Measurements from ENCODE around the gene KHK. TPM values are rescaled to one million over a fixed set of nuclear protein-coding genes. Genes with fewer than 3 reads are reported as not detected.

The KHK gene
- total RNA-seq, 1 donor from 2014 or later = 0.85 TPM

DNA sequence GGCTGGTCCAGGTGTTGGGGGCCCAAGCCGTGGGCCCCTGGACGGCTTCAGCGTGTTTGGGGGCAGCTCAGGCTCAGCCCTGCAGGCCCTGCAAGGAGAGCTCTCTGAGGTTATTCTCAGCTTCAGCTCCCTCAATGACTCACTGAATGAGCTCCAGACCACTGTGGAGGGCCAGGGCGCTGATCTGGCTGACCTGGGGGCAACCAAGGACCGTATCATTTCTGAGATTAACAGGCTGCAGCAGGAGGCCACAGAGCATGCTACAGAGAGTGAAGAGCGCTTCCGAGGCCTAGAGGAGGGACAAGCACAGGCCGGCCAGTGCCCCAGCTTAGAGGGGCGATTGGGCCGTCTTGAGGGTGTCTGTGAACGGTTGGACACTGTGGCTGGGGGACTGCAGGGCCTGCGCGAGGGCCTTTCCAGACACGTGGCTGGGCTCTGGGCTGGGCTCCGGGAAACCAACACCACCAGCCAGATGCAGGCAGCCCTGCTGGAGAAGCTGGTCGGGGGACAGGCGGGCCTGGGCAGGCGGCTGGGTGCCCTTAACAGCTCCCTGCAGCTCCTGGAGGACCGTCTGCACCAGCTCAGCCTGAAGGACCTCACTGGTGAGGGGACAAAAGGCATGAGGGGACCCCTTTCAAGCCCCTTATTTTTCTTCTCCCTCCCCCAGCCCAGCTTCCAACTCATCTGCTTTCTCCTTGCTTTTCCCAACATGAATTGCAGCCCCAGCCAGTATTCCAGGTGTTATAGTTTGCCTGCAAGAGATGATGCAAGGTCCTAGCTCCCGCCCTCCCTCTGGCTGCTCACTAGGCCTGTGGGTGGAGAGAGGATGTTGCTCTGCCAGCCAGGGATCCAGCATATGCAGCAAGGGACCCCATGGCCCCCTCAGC, 2.9 kb upstream of the KHK start:
- Histone ChIP-seq H3K27ac (no peak overlapping the region), H3K36me3 (peaks cover 11 to 18% of the 10 kb centered on the region in 2 donors), H3K4me3 (no peak overlapping the region), H3K4me1 (peaks cover 15 to 38% of the 10 kb centered on the region in 2 donors), H3K9me3 (no peaks in the 10 kb centered on the region), H3K27me3 (no peaks in the 10 kb centered on the region)
- TF ChIP-seq, protein P1, sequence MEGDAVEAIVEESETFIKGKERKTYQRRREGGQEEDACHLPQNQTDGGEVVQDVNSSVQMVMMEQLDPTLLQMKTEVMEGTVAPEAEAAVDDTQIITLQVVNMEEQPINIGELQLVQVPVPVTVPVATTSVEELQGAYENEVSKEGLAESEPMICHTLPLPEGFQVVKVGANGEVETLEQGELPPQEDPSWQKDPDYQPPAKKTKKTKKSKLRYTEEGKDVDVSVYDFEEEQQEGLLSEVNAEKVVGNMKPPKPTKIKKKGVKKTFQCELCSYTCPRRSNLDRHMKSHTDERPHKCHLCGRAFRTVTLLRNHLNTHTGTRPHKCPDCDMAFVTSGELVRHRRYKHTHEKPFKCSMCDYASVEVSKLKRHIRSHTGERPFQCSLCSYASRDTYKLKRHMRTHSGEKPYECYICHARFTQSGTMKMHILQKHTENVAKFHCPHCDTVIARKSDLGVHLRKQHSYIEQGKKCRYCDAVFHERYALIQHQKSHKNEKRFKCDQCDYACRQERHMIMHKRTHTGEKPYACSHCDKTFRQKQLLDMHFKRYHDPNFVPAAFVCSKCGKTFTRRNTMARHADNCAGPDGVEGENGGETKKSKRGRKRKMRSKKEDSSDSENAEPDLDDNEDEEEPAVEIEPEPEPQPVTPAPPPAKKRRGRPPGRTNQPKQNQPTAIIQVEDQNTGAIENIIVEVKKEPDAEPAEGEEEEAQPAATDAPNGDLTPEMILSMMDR (IDR thresholded peaks at IDR 0.05) = no peak
- intact Hi-C loops (cut with DNase I) = no loop called here
- DNase-seq (ENCODE audit: low spot score in 2 of 2) = no peak

DNA sequence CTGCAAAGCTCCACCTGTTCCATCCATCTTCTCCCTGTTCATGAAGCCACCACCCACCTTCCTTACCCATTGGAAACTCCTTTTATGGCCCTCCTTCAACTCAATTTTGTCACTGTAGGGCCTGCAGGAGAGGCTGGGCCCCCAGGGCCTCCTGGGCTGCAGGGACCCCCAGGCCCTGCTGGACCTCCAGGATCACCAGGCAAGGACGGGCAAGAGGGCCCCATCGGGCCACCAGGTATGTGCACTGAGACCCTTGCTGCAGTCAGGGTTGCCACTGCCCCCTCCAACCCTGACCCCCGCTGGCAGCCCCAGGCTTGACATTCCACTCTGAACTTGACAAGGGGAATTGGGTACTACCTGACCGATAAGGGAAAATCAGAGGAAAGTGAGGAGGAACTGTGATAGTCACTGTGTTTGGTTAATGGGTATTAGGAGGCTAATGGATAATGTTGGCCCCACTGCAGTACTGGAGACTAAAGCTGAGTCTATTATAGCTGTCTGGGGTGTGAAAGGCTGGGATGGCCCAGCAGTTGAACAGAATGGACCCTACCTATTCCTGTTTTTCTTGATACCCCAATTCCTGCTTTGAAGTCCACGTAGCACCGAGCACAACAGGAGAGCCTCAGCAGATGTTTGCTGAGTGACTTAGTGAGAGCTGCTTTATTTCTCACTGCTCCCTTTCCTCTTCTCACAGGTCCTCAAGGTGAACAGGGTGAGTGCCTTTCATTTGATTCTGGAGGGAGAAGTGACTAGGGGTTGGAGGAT, 2.1 kb upstream of the KHK start:
- no peaks in the 10 kb centered on the region for H3K9me3 ChIP-seq
- no peak for DNase-seq (ENCODE audit: low spot score in 2 of 2)
- peak overlapping the region; percentile 81 to 87 for H3K27ac ChIP-seq
- intact Hi-C loops (cut with DNase I) = loop anchor here (1.0 to 5.0 kb wide), 2 partner anchors 48 to 123 kb away; partner anchors contain the start of gene PREB
- TF ChIP-seq, protein P1 (IDR thresholded peaks at IDR 0.05) = no peak
- H3K4me1 ChIP-seq = peaks cover 15 to 38% of the 10 kb centered on the region in 2 donors
- peaks cover 11 to 18% of the 10 kb centered on the region in 2 donors for H3K36me3 ChIP-seq
- H3K27me3 ChIP-seq = no peaks in the 10 kb centered on the region
- no peak overlapping the region for H3K4me3 ChIP-seq

DNA sequence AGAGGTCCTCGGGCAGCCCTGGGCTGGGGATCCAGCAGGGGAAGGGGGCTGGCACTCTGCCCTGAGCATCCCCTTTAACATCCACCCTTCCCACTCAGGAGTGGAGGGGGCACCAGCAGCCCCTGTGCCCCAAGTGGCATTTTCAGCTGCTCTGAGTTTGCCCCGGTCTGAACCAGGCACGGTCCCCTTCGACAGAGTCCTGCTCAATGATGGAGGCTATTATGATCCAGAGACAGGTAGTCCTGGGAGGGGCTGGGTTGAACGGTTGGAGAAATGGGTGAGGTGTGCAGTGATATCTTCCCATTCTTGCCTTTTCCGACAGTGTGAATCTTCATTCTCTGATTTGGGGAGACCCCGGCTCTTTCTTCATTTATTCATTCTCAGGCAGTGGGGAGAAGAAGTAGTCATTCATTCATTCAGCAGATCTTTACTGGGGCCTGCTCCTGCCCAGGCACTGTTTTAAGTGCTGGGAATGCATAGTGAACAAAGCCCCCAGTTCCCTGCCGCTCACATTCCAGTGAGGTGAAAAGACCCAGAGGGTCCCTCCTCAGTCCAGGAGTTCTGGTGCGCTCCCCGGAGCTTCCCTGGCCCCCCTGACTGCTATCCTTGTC, 1.4 kb upstream of the KHK start:
- intact Hi-C loops (cut with DNase I) = loop anchor here (1.0 to 5.0 kb wide), 2 partner anchors 47 to 124 kb away; partner anchors contain the start of gene PREB
- no peak for DNase-seq (ENCODE audit: low spot score in 2 of 2)
- TF ChIP-seq, protein P1 (IDR thresholded peaks at IDR 0.05) = no peak
- H3K4me3 ChIP-seq = peak overlapping the region; percentile 61 to 66
- H3K9me3 ChIP-seq = no peaks in the 10 kb centered on the region
- H3K4me1 ChIP-seq = peaks cover 15 to 36% of the 10 kb centered on the region in 2 donors
- no peaks in the 10 kb centered on the region for H3K27me3 ChIP-seq
- H3K27ac ChIP-seq = peak overlapping the region; percentile 81 to 87
- peaks cover 11 to 18% of the 10 kb centered on the region in 2 donors for H3K36me3 ChIP-seq

DNA sequence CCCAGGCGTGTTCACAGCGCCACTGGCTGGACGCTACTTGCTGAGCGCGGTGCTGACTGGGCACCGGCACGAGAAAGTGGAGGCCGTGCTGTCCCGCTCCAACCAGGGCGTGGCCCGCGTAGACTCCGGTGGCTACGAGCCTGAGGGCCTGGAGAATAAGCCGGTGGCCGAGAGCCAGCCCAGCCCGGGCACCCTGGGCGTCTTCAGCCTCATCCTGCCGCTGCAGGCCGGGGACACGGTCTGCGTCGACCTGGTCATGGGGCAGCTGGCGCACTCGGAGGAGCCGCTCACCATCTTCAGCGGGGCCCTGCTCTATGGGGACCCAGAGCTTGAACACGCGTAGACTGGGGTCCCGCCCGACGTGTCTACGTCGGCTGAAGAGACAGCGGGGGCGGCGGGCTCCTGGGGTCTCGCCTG, 891 bp upstream of the KHK start:
- no peaks in the 10 kb centered on the region for H3K27me3 ChIP-seq
- DNase-seq (ENCODE audit: low spot score in 2 of 2) = peak; percentile 53 to 89
- peaks cover 12 to 31% of the 10 kb centered on the region in 2 donors for H3K4me1 ChIP-seq
- intact Hi-C loops (cut with DNase I) = loop anchor here (1.0 to 5.0 kb wide), 6 partner anchors 14 to 127 kb away; partner anchors contain the start of genes ATRAID, OST4, PREB and SLC5A6
- no peaks in the 10 kb centered on the region for H3K9me3 ChIP-seq
- TF ChIP-seq, protein P1 (IDR thresholded peaks at IDR 0.05) = peak; percentile 42 to 81 (median 48)
- H3K36me3 ChIP-seq = peaks cover 11 to 18% of the 10 kb centered on the region in 2 donors
- H3K27ac ChIP-seq = peak overlapping the region; percentile 81 to 87
- peak overlapping the region; percentile 61 to 66 for H3K4me3 ChIP-seq

DNA sequence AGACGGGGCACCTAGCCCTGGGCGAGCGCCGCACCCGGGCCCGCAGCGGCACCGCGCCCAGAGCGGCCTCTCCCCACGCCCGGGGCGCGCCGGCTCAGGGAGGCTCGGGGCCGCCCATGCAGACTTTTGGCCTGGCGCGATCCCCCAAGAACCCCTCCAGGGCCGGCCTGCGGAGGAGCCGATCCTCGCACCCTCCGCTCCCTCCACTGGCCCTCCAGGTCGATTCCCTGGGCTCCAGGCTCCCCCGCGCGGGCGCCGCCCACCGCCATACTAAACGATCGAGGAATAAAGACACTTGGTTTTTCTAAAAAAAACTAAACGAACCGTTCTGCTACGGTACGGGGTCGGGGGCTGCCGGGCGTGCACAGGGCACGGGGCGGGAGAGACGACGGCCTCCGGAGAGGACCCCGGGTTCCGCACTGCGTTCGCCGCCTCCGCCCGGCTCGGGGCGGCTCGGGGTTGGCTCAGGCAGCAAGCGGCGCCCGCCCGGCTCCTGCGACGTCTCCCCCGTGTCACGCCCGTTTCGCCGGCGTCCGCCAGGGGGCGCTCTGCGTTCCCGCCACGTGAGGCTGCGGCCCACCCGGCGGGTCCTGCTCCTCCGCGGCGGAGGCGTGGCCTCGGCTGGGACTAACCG, 365 bp upstream of the KHK start:
- Histone ChIP-seq H3K27me3 (no peaks in the 10 kb centered on the region), H3K9me3 (no peaks in the 10 kb centered on the region), H3K4me1 (peaks cover 9 to 29% of the 10 kb centered on the region in 2 donors), H3K4me3 (peak overlapping the region; percentile 61 to 66), H3K36me3 (peaks cover 11 to 18% of the 10 kb centered on the region in 2 donors), H3K27ac (peak overlapping the region; percentile 81 to 87)
- TF ChIP-seq, protein P1 (IDR thresholded peaks at IDR 0.05) = peak; percentile 80 to 98 (median 85)
- peak; percentile 78 to 97 for DNase-seq (ENCODE audit: low spot score in 2 of 2)
- intact Hi-C loops (cut with DNase I) = loop anchor here (1.0 to 5.0 kb wide), 5 partner anchors 15 to 127 kb away; partner anchors contain the start of genes ATRAID, OST4, PREB and SLC5A6
